NCI-H2171 (cell line): ENCODE results near the gene CDRT4.

Experiments
- DNase-seq: peaks from one replicate; lab custom pipeline; 2025; lab: John Stamatoyannopoulos, UW

The CDRT4 gene

GRCh38 chr17:15492791-15493692 is 25.6 kb upstream of the CDRT4 start:
- no peak for DNase-seq

GRCh38 chr17:15492186-15492585 is 24.8 kb upstream of the CDRT4 start:
- no peak for DNase-seq

GRCh38 chr17:15490634-15491261 is 23.3 kb upstream of the CDRT4 start:
- DNase-seq: no peak

GRCh38 chr17:15488557-15488956 is 21.1 kb upstream of the CDRT4 start:
- DNase-seq: no peak

GRCh38 chr17:15485045-15485444 is 17.6 kb upstream of the CDRT4 start:
- no peak for DNase-seq

- no peak for DNase-seq
Measured at GRCh38 chr17:15483431-15483830, 16.0 kb upstream of the CDRT4 start.

GRCh38 chr17:15482476-15482875 is 15.1 kb upstream of the CDRT4 start:
- no peak for DNase-seq

GRCh38 chr17:15481481-15481880 is 14.1 kb upstream of the CDRT4 start:
- no peak for DNase-seq

- no peak for DNase-seq
Measured at GRCh38 chr17:15480204-15480603, 12.8 kb upstream of the CDRT4 start.

GRCh38 chr17:15479703-15480102 is 12.3 kb upstream of the CDRT4 start:
- peak; percentile 43 for DNase-seq

- DNase-seq: no peak
Measured at GRCh38 chr17:15478845-15479244, 11.4 kb upstream of the CDRT4 start.

GRCh38 chr17:15475631-15476354 is 8.4 kb upstream of the CDRT4 start:
- no peak for DNase-seq

GRCh38 chr17:15472891-15473290 is 5.5 kb upstream of the CDRT4 start:
- DNase-seq: no peak

- no peak for DNase-seq
Measured at GRCh38 chr17:15470536-15470935, 3.1 kb upstream of the CDRT4 start.

GRCh38 chr17:15469260-15469659 is 1.8 kb upstream of the CDRT4 start:
- DNase-seq: no peak

- DNase-seq: no peak
Measured at GRCh38 chr17:15468126-15468525, 705 bp upstream of the CDRT4 start.

- no peak for DNase-seq
Measured at GRCh38 chr17:15466131-15466530, 1.3 kb downstream of the CDRT4 start.

- DNase-seq: no peak
Measured at GRCh38 chr17:15465045-15465701, 2.2 kb downstream of the CDRT4 start.

- DNase-seq: no peak
Measured at GRCh38 chr17:15464231-15464985, 3.0 kb downstream of the CDRT4 start.

- no peak for DNase-seq
Measured at GRCh38 chr17:15462976-15463772, 4.2 kb downstream of the CDRT4 start.

GRCh38 chr17:15457723-15458094 is 9.7 kb downstream of the CDRT4 start:
- no peak for DNase-seq
